Measurements from ENCODE around the gene SPATC1L.
A peak's percentile ranks its signal among the peaks of the same experiment; 100 is the strongest.

The SPATC1L gene

DNA sequence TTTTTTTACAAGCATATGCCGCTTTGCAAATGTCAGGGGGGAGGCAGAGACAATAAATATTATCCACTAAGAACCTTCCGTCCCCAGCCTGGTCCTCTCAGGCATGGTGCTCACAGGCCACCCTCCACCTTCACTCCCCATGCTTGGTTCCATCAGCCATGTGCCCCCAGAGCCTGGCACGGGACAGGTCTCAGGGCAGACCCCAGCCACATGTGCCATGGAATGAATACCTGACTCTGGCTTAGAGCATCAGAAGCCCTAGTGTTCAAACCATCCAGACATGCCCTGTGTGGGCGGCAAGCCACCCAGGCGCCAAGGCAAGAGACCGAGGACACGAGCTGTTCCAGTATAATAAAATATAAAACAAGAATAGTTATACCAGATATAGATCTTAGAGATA lies 39.0 kb upstream of the SPATC1L start:
- TF ChIP-seq SP3 (tag by site-specific recombination; IDR thresholded peaks at IDR 0.05) (no peak), ZNF169 (tag by site-specific recombination; IDR thresholded peaks at IDR 0.05) (no peak), ZBTB6 (tag by site-specific recombination; IDR thresholded peaks at IDR 0.05) (no peak), ZFHX2 (tag by site-specific recombination; conservative IDR thresholded peaks at IDR 0.05) (peak; percentile 41; the same call in 1 of the 2 replicates)
- Histone ChIP-seq H3K4me1 (ENCODE audit: control insufficient read depth, insufficient read depth, low read length) (peaks cover 8% of the 10 kb centered on the region; the same call in 1 of the 2 replicates), H3K4me3 (ENCODE audit: low read depth, low read length) (no peak overlapping the region), H3K9me3 (ENCODE audit: control insufficient read depth, insufficient read depth, low read depth, low read length) (no peaks in the 10 kb centered on the region), H3K27ac (ENCODE audit: extremely low read depth, low read depth, low read length) (no peak overlapping the region), H3K36me3 (ENCODE audit: control insufficient read depth in 2 of 2, insufficient read depth in 1 of 2, low read length in 2 of 2) (peaks cover 12 to 37% of the 10 kb centered on the region in 2 experiments; a peak in 2 of 3 replicates)
- ChIA-PET POLR2A (no interaction called here), CTCF (interaction anchor here (0.6 kb wide), 1 partner anchor 64 kb away, joined by 3 read pairs; no protein-coding TSS in a partner anchor)

DNA sequence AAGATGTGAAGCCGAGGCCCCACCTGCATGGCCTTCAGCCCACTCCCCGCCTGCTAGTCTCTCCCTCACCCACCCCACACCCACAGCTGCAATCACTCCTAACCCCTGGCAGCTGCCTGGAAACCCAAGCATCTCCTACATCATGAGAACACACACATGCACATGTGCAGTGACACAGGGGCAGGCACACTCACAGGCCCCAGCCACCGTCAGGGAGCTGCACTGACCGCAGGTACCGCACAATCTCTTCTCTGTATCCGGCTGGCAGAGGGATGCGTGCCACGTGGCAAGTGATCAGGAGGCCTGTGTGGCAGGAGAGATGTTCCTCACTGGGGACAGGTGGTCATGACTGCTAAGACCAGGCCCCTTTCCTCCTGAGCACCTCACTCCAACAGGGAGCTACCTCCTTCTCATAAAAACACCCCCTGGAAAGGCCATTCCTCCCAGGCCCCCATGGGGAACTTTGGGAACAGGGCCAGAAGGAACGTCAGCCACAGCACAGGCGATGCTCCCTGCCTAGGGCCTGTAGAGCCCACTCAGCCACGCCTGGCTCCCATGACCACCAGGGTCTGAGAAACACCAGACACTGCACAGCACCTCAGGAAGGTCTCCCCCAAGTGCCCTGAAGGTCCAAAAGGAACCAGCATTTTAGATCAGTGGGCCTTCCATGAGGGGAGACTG lies 38.3 kb upstream of the SPATC1L start:
- H3K9me3 ChIP-seq (ENCODE audit: control insufficient read depth, insufficient read depth, low read depth, low read length): no peaks in the 10 kb centered on the region
- no peak overlapping the region for H3K4me3 ChIP-seq (ENCODE audit: low read depth, low read length)
- TF ChIP-seq EGR2 (tag by site-specific recombination; IDR thresholded peaks at IDR 0.05; ENCODE audit: low read depth): peak; percentile 91
- peak; percentile 90 for TF ChIP-seq GLIS1 (tag by site-specific recombination; IDR thresholded peaks at IDR 0.05)
- TF ChIP-seq GFI1B (tag by site-specific recombination; IDR thresholded peaks at IDR 0.05): no peak
- no peak for TF ChIP-seq HOXC10 (CRISPR knock-in tag; IDR thresholded peaks at IDR 0.05)
- TF ChIP-seq ZNF350 (tag by site-specific recombination; IDR thresholded peaks at IDR 0.05): no peak
- peak; percentile 90 for TF ChIP-seq ZFHX2 (tag by site-specific recombination; conservative IDR thresholded peaks at IDR 0.05)
- TF ChIP-seq ZIC2 (tag by site-specific recombination; IDR thresholded peaks at IDR 0.05): peak; percentile 92
- H3K4me1 ChIP-seq (ENCODE audit: control insufficient read depth, insufficient read depth, low read length): peaks cover 8% of the 10 kb centered on the region; the same call in 1 of the 2 replicates
- H3K27ac ChIP-seq (ENCODE audit: extremely low read depth, low read depth, low read length): no peak overlapping the region
- POLR2A ChIA-PET: no interaction called here
- peaks cover 13 to 37% of the 10 kb centered on the region in 2 experiments; a peak in 2 of 3 replicates for H3K36me3 ChIP-seq (ENCODE audit: control insufficient read depth in 2 of 2, insufficient read depth in 1 of 2, low read length in 2 of 2)
- CTCF ChIA-PET: no interaction called here

DNA sequence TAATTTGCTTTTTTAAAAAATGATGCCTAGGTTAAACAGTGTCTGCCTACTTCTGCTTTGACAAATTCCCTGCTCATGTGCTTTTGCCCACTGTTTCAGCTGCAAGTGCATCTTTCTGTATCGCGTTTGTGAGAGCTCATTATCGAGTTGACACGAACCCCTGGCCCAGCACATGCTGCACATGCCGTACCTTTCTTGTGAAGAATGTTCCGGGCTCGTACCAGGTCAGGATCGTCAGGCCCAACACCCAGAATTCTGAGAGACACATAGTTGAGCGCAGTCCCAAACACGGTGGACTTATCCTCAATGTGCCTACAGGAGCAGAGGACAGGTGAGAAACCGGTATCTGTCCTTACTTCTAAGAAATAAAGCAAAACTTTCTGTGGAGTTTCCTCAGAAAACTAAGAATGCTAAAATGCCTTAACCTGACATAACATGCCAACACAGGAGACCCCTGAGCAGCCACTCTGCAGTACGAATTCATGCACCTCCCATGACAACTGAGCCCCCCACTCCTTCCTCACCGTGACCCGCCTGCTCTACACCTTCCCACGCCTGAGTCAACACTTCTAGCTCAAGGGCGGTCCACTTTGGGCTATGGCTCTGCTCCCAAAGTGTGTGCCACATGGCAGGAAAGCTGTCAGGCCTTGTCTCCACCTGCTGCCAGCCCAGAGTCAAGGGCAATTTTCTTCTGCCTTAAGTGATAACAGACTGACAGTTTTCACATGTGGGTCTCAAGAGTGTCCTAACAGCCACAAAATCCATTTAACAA lies 37.6 kb upstream of the SPATC1L start:
- H3K27ac ChIP-seq (ENCODE audit: extremely low read depth, low read depth, low read length): no peak overlapping the region
- CTCF ChIA-PET: no interaction called here
- H3K4me3 ChIP-seq (ENCODE audit: low read depth, low read length): no peak overlapping the region
- POLR2A ChIA-PET: interaction anchor here (0.7 kb wide), 1 partner anchor 1409 kb away, joined by 4 read pairs; no protein-coding TSS in a partner anchor
- TF ChIP-seq ZBTB1 (tag by site-specific recombination; IDR thresholded peaks at IDR 0.05): no peak
- no peak for TF ChIP-seq ZBTB48 (tag by site-specific recombination; IDR thresholded peaks at IDR 0.05)
- no peaks in the 10 kb centered on the region for H3K9me3 ChIP-seq (ENCODE audit: control insufficient read depth, insufficient read depth, low read depth, low read length)
- peaks cover 13 to 37% of the 10 kb centered on the region in 2 experiments; a peak in 2 of 3 replicates for H3K36me3 ChIP-seq (ENCODE audit: control insufficient read depth in 2 of 2, insufficient read depth in 1 of 2, low read length in 2 of 2)
- 0 out of 2 replicates have a peak, but pooled peaks cover 1% of the 10 kb centered on the region for H3K4me1 ChIP-seq (ENCODE audit: control insufficient read depth, insufficient read depth, low read length)

DNA sequence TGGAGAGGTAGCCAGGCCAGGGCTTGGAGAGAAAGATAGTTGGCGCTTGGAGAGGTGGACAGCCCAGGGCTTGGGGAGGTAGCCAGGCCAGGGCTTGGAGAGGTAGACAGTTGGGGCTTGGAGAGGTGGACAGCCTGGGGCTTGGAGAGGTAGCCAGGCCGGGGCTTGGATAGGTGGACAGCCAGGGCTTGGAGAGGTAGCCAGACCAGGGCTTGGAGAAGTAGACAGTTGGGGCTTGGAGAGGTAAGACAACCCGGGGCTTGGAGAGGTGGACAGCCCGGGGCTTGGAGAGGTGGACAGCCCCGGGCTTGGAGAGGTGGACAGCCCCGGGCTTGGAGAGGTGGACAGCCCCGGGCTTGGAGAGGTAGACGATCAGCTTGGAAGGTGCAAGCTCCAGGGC lies 36.6 kb upstream of the SPATC1L start:
- no peak overlapping the region for H3K4me3 ChIP-seq (ENCODE audit: low read depth, low read length)
- TF ChIP-seq ZNF560 (tag by site-specific recombination; IDR thresholded peaks at IDR 0.05; ENCODE audit: borderline replicate concordance) (no peak), ZNF704 (tag by site-specific recombination; IDR thresholded peaks at IDR 0.05) (no peak), ZNF654 (tag by site-specific recombination; IDR thresholded peaks at IDR 0.05; ENCODE audit: low read depth) (no peak), ZNF146 (tag by site-specific recombination; IDR thresholded peaks at IDR 0.05) (no peak), ZNF629 (tag by site-specific recombination; IDR thresholded peaks at IDR 0.05) (no peak), ZNF350 (tag by site-specific recombination; IDR thresholded peaks at IDR 0.05) (no peak), BCL11A (tag by site-specific recombination; IDR thresholded peaks at IDR 0.05; ENCODE audit: low read depth) (no peak)
- TF ChIP-seq, protein P1, sequence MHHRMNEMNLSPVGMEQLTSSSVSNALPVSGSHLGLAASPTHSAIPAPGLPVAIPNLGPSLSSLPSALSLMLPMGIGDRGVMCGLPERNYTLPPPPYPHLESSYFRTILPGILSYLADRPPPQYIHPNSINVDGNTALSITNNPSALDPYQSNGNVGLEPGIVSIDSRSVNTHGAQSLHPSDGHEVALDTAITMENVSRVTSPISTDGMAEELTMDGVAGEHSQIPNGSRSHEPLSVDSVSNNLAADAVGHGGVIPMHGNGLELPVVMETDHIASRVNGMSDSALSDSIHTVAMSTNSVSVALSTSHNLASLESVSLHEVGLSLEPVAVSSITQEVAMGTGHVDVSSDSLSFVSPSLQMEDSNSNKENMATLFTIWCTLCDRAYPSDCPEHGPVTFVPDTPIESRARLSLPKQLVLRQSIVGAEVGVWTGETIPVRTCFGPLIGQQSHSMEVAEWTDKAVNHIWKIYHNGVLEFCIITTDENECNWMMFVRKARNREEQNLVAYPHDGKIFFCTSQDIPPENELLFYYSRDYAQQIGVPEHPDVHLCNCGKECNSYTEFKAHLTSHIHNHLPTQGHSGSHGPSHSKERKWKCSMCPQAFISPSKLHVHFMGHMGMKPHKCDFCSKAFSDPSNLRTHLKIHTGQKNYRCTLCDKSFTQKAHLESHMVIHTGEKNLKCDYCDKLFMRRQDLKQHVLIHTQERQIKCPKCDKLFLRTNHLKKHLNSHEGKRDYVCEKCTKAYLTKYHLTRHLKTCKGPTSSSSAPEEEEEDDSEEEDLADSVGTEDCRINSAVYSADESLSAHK (tag by site-specific recombination; IDR thresholded peaks at IDR 0.05): no peak
- H3K27ac ChIP-seq (ENCODE audit: extremely low read depth, low read depth, low read length): no peak overlapping the region
- ChIA-PET CTCF (no interaction called here), POLR2A (interaction anchor here (0.7 kb wide), 1 partner anchor 1408 kb away, joined by 4 read pairs; no protein-coding TSS in a partner anchor)
- no peaks in the 10 kb centered on the region for H3K9me3 ChIP-seq (ENCODE audit: control insufficient read depth, insufficient read depth, low read depth, low read length)
- no peaks in the 10 kb centered on the region for H3K4me1 ChIP-seq (ENCODE audit: control insufficient read depth, insufficient read depth, low read length)
- peaks cover 13 to 39% of the 10 kb centered on the region in 2 experiments; a peak in 2 of 3 replicates for H3K36me3 ChIP-seq (ENCODE audit: control insufficient read depth in 2 of 2, insufficient read depth in 1 of 2, low read length in 2 of 2)

Data from HEK293 (cell line).